ENCODE results near the gene ENOX1. TPM values are rescaled to one million over a fixed set of nuclear protein-coding genes. Genes with fewer than 3 reads are reported as not detected.

Gene ENOX1
- total and polyA plus RNA-seq, 7 donors = 0.23 to 20.2 (median 11.1) TPM

- TF ChIP-seq EP300 (IDR thresholded peaks at IDR 0.05) (no peak), CTCF (IDR thresholded peaks at IDR 0.05) (no peak), POLR2A (IDR thresholded peaks at IDR 0.05) (no peak), POLR2AphosphoS5 (IDR thresholded peaks at IDR 0.05) (no peak)
- WGBS, 2 donors = 96 to 98% methylated on average over 1 of the region's 1 CpG
- no peak for DNase-seq
- Histone ChIP-seq H3K36me3 (no peaks in the 10 kb centered on the region), H3K4me1 (peaks cover 0 to 7% (median 2%) of the 10 kb centered on the region in 4 donors), H3K9me3 (no peaks in the 10 kb centered on the region), H3K27ac (no peak overlapping the region), H3K4me3 (no peak overlapping the region), H3K27me3 (no peaks in the 10 kb centered on the region)
- intact Hi-C loops (cut with DNase I) = no loop called here
Observed at GRCh38 chr13:43402380-43402779, 384.4 kb downstream of the ENOX1 start.

GRCh38 chr13:43401361-43401760 lies 385.4 kb downstream of the ENOX1 start:
- Histone ChIP-seq H3K36me3 (no peaks in the 10 kb centered on the region), H3K9me3 (no peaks in the 10 kb centered on the region), H3K27ac (no peak overlapping the region), H3K27me3 (no peaks in the 10 kb centered on the region), H3K4me3 (no peak overlapping the region), H3K4me1 (peaks cover 0 to 7% (median 2%) of the 10 kb centered on the region in 4 donors)
- DNase-seq = no peak
- 66 to 73% methylated on average over 4 of the region's 4 CpGs for WGBS, 2 donors
- intact Hi-C loops (cut with DNase I) = no loop called here
- TF ChIP-seq POLR2AphosphoS5 (IDR thresholded peaks at IDR 0.05) = no peak
- TF ChIP-seq EP300 (IDR thresholded peaks at IDR 0.05) = no peak
- no peak for TF ChIP-seq CTCF (IDR thresholded peaks at IDR 0.05)
- TF ChIP-seq POLR2A (IDR thresholded peaks at IDR 0.05) = no peak

GRCh38 chr13:43397111-43397510 lies 389.7 kb downstream of the ENOX1 start:
- TF ChIP-seq EP300 (IDR thresholded peaks at IDR 0.05) = no peak
- TF ChIP-seq CTCF (IDR thresholded peaks at IDR 0.05) = no peak
- TF ChIP-seq POLR2AphosphoS5 (IDR thresholded peaks at IDR 0.05) = no peak
- TF ChIP-seq POLR2A (IDR thresholded peaks at IDR 0.05) = no peak
- DNase-seq = no peak
- Histone ChIP-seq H3K27me3 (no peaks in the 10 kb centered on the region), H3K4me1 (peaks cover 0 to 3% (median 0%) of the 10 kb centered on the region in 4 donors), H3K36me3 (no peaks in the 10 kb centered on the region), H3K4me3 (no peak overlapping the region), H3K27ac (no peak overlapping the region), H3K9me3 (no peaks in the 10 kb centered on the region)
- 88 to 89% methylated on average over 3 of the region's 3 CpGs for WGBS, 2 donors
- intact Hi-C loops (cut with DNase I) = no loop called here

- TF ChIP-seq CTCF (IDR thresholded peaks at IDR 0.05) (no peak), POLR2AphosphoS5 (IDR thresholded peaks at IDR 0.05) (no peak), POLR2A (IDR thresholded peaks at IDR 0.05) (no peak), EP300 (IDR thresholded peaks at IDR 0.05) (no peak)
- H3K27ac ChIP-seq = no peak overlapping the region
- H3K36me3 ChIP-seq = no peaks in the 10 kb centered on the region
- DNase-seq = no peak
- H3K4me1 ChIP-seq = peaks cover 0 to 20% (median 6%) of the 10 kb centered on the region in 4 donors
- intact Hi-C loops (cut with DNase I) = no loop called here
- H3K4me3 ChIP-seq = no peak overlapping the region
- no peaks in the 10 kb centered on the region for H3K27me3 ChIP-seq
- 45 to 68% methylated on average over 5 of the region's 5 CpGs for WGBS, 2 donors
- no peaks in the 10 kb centered on the region for H3K9me3 ChIP-seq
Observed at GRCh38 chr13:43391036-43391435, 395.7 kb downstream of the ENOX1 start.

GRCh38 chr13:43390619-43391018 lies 396.2 kb downstream of the ENOX1 start:
- no peak overlapping the region for H3K4me3 ChIP-seq
- WGBS, 2 donors = 60 to 88% methylated on average over 4 of the region's 4 CpGs
- DNase-seq = no peak
- H3K4me1 ChIP-seq = peaks cover 0 to 20% (median 6%) of the 10 kb centered on the region in 4 donors
- H3K36me3 ChIP-seq = no peaks in the 10 kb centered on the region
- H3K27me3 ChIP-seq = no peaks in the 10 kb centered on the region
- H3K9me3 ChIP-seq = no peaks in the 10 kb centered on the region
- intact Hi-C loops (cut with DNase I) = no loop called here
- TF ChIP-seq CTCF (IDR thresholded peaks at IDR 0.05) (no peak), POLR2A (IDR thresholded peaks at IDR 0.05) (no peak), POLR2AphosphoS5 (IDR thresholded peaks at IDR 0.05) (no peak), EP300 (IDR thresholded peaks at IDR 0.05) (no peak)
- H3K27ac ChIP-seq = no peak overlapping the region
